ENCODE data around the gene SPDYA. TPM values are rescaled to one million over a fixed set of nuclear protein-coding genes. Genes with fewer than 3 reads are reported as not detected.

SPDYA gene
- not detected in 2 replicates for total RNA-seq

DNA sequence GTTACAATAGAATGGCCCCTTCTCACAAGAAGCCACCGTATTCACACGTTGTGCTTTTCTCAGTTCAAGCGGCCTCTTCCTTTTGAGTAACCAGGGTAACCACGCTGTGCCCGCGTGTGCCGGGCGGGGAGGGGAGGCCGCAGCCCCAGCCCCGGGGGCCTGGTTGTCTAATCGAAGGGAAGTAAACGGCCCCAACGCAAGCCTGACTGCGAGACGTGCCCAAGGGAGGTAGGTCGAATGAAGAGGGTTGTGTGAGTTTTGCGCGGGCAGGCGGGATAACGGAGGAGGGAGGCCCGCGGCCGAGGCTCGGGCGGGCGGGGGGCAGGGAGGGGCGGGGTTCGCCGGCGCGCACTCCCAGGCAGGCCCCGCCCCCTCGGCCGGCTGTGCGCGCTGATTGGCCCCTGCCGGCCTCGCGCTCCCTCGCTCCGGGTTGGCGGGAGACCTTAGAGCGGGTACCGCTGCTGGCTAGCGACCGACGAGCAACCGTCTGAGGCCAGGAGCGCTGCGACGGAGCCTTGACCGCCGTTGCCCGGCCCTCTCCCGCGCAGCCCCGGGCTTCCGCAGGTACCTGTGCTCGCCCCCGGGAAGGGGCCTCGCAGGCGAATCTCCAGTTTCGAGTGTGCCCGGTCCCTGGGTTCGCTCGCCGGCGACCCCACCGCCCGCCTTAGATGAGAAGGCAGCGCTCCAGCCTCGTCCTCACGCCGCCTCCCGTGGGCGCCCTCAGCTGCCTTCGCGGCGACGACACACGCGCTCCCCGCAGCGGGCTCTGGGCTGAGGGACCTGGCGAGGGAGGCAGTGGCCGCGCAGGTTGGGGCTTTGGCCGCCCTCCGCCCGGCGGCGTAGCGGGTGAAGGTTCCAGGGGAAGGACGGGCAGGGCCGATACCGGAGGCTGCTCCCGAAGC, at the start of gene SPDYA:
TSS of gene SPDYA (plus strand) at position 451 of the 902 bp plus-strand sequence. CDS start 5,181 bp downstream, outside the sequence.

GRCh38 chr2:28870146-28870891, 59.7 kb downstream of the SPDYA start, which contains the start of gene TRMT61B:
TSS of gene TRMT61B (minus strand) at chr2:28870309. CDS start at chr2:28870277, 32 bp downstream.

GRCh38 chr2:28894470-28895188, 84.0 kb downstream of the SPDYA start, which contains the start of gene WDR43:
TSS of gene WDR43 (plus strand) at chr2:28894667. CDS start at chr2:28894699, 32 bp downstream.

Other genes starting within 250 kb of the SPDYA start
- gene PPP1CB, start 59.0 kb upstream of the SPDYA start, total RNA-seq = 96.2 and 138 TPM in 2 replicates
- gene TRMT61B, start 59.5 kb downstream of the SPDYA start, total RNA-seq = 12.4 and 28.9 TPM in 2 replicates
- 26.0 and 43.2 TPM in 2 replicates for gene WDR43, start 83.8 kb downstream of the SPDYA start, total RNA-seq
- gene TOGARAM2, start 170.5 kb downstream of the SPDYA start, total RNA-seq = 0.12 and 0.26 TPM in 2 replicates

Measured in pericardium fibroblast (primary cell).